Nephron (organoid): ENCODE results near the gene STX5.

Experiments used
- H3K27ac Mint-ChIP-seq, 3 experiments: 2 replicates each; pipeline ENCODE4 v1.8.0; 2020; ENCODE audit warnings: mixed read lengths in 3 of 3, mild to moderate bottlenecking in 2 of 3, moderate library complexity in 1 of 3
- H3K27me3 Mint-ChIP-seq: 2 replicates; pipeline ENCODE4 v1.8.0; 2021; ENCODE audit warnings: low read depth, mild to moderate bottlenecking, moderate library complexity, mixed read lengths
- H3K36me3 Mint-ChIP-seq: 2 replicates; pipeline ENCODE4 v1.8.0; 2020; ENCODE audit warnings: low read depth, mixed read lengths
- H3K4me1 Mint-ChIP-seq: 2 replicates; pipeline ENCODE4 v1.8.0; 2020; ENCODE audit warnings: mixed read lengths
- H3K4me3 Mint-ChIP-seq, 3 experiments: 2 replicates each; pipeline ENCODE4 v1.8.0; 2020; ENCODE audit warnings: mild to moderate bottlenecking in 3 of 3, mixed read lengths in 3 of 3, moderate library complexity in 2 of 3
- H3K9me3 Mint-ChIP-seq: 2 replicates; pipeline ENCODE4 v1.8.0; 2020; ENCODE audit warnings: mixed read lengths
- CTCF ChIP-seq, 3 experiments: fragments of 200-600 bp; sonication (generic); IDR thresholded peaks; one replicate each; pipeline ENCODE4 v1.5.0; 2021; ENCODE audit warnings: antibody characterized with exemption in 3 of 3; ENCODE audit not compliant: unreplicated experiment in 3 of 3

The STX5 gene

GRCh38 chr11:62831520-62832335 lies at the start of gene STX5:
TSS of gene STX5 (minus strand) at chr11:62832051. CDS start at chr11:62831243, 808 bp downstream.
- H3K27me3 Mint-ChIP-seq, result no peaks in the 10 kb centered on the region
- H3K36me3 Mint-ChIP-seq, result peaks cover 36% of the 10 kb centered on the region
- peaks cover 19% of the 10 kb centered on the region for H3K4me1 Mint-ChIP-seq
- H3K27ac Mint-ChIP-seq, result peak within 1 kb of the TSS; percentile 96 to 98 (median 98)
- H3K9me3 Mint-ChIP-seq, result no peaks in the 10 kb centered on the region
- no peak for TF ChIP-seq CTCF (IDR thresholded peaks at IDR 0.05; ENCODE audit: unreplicated experiment in 3 of 3)
- peak within 1 kb of the TSS; percentile 91 to 93 (median 91) for H3K4me3 Mint-ChIP-seq

- peaks cover 52% of the 10 kb centered on the region for H3K36me3 Mint-ChIP-seq
- peak within 1 kb of the TSS; percentile 99 to 100 (median 99) for H3K27ac Mint-ChIP-seq
- no peaks in the 10 kb centered on the region for H3K9me3 Mint-ChIP-seq
- H3K4me3 Mint-ChIP-seq, result peak within 1 kb of the TSS; percentile 99 to 100 (median 100)
- peaks cover 52% of the 10 kb centered on the region for H3K4me1 Mint-ChIP-seq
- no peaks in the 10 kb centered on the region for H3K27me3 Mint-ChIP-seq
- TF ChIP-seq CTCF (IDR thresholded peaks at IDR 0.05; ENCODE audit: unreplicated experiment in 3 of 3), result peak; percentile 50 to 79 (median 53)
Observed at GRCh38 chr11:62880803-62881578, 49.1 kb upstream of the STX5 start, which contains the start of gene SLC3A2. TSS of gene SLC3A2 (plus strand) at chr11:62880896. CDS start at chr11:62881024, 128 bp downstream.

- Mint-ChIP-seq H3K4me1 (peaks cover 49% of the 10 kb centered on the region), H3K27ac (peak overlapping the region; percentile 99 to 100 (median 99)), H3K9me3 (no peaks in the 10 kb centered on the region), H3K4me3 (peak overlapping the region; percentile 99 to 100 (median 100)), H3K36me3 (peaks cover 46% of the 10 kb centered on the region), H3K27me3 (no peaks in the 10 kb centered on the region)
- no peak for TF ChIP-seq CTCF (IDR thresholded peaks at IDR 0.05; ENCODE audit: unreplicated experiment in 3 of 3)
Observed at GRCh38 chr11:62880231-62880802, 48.5 kb upstream of the STX5 start.

GRCh38 chr11:62879235-62879978 lies 47.6 kb upstream of the STX5 start:
- Mint-ChIP-seq H3K27me3 (no peaks in the 10 kb centered on the region), H3K9me3 (no peaks in the 10 kb centered on the region), H3K27ac (peak overlapping the region; percentile 99 to 100 (median 99)), H3K4me1 (peaks cover 44% of the 10 kb centered on the region), H3K4me3 (peak overlapping the region; percentile 99 to 100 (median 100)), H3K36me3 (peaks cover 40% of the 10 kb centered on the region)
- TF ChIP-seq CTCF (IDR thresholded peaks at IDR 0.05; ENCODE audit: unreplicated experiment in 3 of 3), result no peak

GRCh38 chr11:62876712-62877111 lies 44.9 kb upstream of the STX5 start:
- Mint-ChIP-seq H3K36me3 (peaks cover 13% of the 10 kb centered on the region), H3K4me1 (peaks cover 17% of the 10 kb centered on the region), H3K27me3 (no peaks in the 10 kb centered on the region), H3K27ac (no peak overlapping the region), H3K4me3 (no peak overlapping the region), H3K9me3 (no peaks in the 10 kb centered on the region)
- TF ChIP-seq CTCF (IDR thresholded peaks at IDR 0.05; ENCODE audit: unreplicated experiment in 3 of 3), result no peak
